Right lobe of liver (tissue), 4 donors: Measurements from ENCODE around the gene GALNT17.

Experiments
- CTCF ChIP-seq, 4 donors: fragments of 200-600 bp in 3 of 4; fragments of 450-650 bp in 1 of 4; IDR thresholded peaks; one replicate each; pipeline versions ENCODE4 v1.5.1 to v1.8.0; 2016 to 2022; ENCODE audit warnings: antibody characterized with exemption in 4 of 4, mild to moderate bottlenecking in 2 of 4
- POLR2A ChIP-seq: fragments of 450-650 bp; IDR thresholded peaks from one replicate; pipeline ENCODE4 v1.6.1; 2017; ENCODE audit warnings: antibody characterized with exemption, mild to moderate bottlenecking
- donor health status: DM: no; HTN: no; CAD: no.
- donor health status: DM: no; HTN: no; CAD: no.
- donor health status: DM: no; HTN: yes; CAD: no.

- TF ChIP-seq CTCF (IDR thresholded peaks at IDR 0.05) = no peak
- TF ChIP-seq POLR2A = no peak
These were observed 406.3 kb downstream of the GALNT17 start for GRCh38 chr7:71538210-71538609.
